HG02885 (cell line): Measurements from ENCODE around the gene PARD3.
"Not testable (repeated sequence)": the region's sequence is repeated elsewhere in the genome, so short reads cannot be mapped to it uniquely, and the experiment has no call there.

Experiments
- ATAC-seq: cut with Tn5 transposase; IDR thresholded peaks from one replicate; pipeline ENCODE4 v1.9.1; 2021; ENCODE audit warnings: mild to moderate bottlenecking; ENCODE audit not compliant: unreplicated experiment, poor library complexity

PARD3 gene

DNA sequence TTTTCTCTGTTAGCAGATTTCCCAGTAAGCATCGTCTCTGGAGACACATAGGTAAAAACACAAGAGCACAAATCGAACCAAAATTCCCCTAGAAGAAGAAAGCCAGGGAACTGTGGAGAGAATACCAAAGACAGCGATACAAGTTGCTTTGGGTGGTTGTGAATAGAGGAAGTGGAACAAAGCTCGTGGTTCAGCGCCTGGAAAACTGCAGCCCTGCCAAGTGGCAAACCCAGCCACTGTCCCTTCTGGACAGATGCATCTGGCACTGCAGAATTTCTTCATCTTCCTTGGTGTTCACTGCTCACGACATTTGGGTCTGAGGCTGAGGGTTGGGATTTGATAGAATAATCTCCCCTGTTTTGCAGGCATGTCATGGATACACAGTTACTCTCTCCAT, 733.8 kb downstream of the PARD3 start:
- no peak for ATAC-seq

DNA sequence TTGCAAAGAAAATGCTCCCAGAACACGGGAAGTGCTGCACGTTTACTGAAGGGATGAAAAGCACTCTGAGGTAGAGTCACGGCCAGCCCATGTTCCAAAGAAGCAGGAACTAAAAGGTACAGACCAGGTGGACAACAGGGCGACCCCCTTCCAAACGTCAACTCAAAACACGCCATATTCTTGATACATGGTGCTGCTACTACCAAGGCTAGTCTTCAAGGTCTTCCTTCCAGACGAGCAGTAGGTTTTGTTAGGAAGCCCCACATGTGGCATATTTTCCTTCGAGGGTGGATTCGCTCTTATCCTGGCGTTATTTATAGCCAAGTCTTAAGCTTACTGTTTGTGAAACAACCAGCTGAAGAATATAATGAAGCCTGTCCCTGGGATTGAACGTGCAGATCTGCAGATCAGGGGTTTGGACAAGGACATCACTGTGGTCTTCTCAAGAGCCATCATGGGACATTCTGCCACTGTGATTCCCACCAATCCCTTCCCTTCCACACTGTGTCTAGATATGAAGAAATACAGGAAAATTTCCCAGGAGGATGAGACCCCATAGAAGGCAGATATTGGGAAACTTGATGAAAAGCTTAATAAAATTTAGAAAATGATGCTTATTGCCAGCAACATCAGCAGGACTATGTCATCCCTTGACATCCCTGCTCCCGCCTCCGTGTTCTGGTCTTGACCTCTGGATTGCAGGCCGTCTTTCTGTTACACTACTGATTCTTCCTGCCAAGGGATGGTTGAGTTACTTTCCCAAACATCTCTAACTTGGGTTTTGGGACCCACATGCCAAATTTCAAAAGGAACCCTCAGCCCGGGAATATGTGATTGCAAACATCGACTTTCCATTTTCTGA, 734.4 kb downstream of the PARD3 start:
- ATAC-seq = no peak

DNA sequence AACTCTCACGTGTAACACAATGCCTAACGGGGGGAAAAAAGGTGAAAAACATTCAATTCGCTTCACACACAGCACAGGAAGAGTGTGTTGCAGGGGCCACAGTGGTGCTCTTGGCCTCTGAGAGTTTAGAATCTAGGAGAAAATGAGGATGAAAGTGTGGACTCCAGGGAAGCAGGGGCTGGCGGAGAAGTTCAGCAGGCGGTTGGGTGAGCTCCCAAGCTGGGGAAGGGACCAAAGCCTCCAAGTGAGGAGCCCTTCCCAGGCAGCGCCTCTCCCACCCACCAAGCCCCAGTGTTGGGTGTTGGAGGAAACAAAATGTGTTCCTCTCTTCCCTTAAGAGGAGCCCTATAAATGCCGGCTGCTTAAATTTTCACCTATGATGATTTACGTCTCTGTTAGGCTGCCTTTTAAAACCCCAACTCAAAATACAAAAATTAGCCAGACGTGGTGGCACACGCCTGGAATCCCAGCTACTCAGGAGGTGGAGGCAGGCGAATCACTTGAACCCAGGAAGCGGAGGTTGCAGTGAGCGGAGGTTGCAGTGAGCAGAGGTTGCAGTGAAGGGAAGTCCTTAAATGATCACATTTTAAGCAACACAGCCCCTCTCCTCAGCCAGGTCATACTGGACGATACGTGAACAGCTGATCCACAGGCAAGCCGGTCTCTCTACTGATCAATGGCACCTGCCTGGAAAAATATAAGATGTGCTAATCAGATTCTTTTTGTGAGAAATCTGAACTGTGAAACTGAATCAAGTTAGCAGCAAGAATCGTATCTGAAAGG, 735.2 kb downstream of the PARD3 start:
- ATAC-seq = no peak

DNA sequence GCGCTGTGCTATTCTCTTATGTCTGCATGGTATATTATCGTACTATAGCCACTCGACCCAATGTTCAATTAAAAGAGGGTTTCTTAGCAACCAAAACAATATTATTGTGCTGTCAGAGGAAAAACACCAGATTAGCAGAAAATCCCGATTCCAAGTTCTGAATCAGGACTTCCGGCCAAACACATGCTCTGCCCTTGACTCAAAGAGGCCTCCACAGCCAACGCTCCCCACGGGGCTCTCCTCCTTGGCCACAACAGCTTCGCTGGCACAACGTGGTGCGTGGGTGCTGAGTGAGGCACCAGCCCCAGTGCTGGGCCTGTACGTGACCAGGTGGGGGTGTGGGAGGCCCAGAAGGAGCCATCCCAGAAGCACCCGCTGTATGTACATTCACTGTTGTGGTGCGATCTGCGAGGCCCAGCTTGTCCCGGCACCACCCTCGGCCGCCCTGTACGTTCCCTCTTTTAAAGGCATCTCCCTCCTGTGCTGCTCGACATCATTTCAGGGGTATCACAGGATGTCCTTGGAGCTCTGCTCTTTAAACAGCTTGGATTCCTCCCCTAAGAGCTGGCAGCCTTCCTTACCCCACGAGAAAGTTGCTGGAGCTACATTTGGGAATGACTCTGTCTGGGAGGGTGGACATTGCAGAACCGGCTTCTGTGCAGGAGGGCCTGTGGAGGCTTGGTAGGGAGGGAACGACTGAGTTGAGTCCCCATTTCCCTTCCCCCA, 736.2 kb downstream of the PARD3 start:
- ATAC-seq = no peak

DNA sequence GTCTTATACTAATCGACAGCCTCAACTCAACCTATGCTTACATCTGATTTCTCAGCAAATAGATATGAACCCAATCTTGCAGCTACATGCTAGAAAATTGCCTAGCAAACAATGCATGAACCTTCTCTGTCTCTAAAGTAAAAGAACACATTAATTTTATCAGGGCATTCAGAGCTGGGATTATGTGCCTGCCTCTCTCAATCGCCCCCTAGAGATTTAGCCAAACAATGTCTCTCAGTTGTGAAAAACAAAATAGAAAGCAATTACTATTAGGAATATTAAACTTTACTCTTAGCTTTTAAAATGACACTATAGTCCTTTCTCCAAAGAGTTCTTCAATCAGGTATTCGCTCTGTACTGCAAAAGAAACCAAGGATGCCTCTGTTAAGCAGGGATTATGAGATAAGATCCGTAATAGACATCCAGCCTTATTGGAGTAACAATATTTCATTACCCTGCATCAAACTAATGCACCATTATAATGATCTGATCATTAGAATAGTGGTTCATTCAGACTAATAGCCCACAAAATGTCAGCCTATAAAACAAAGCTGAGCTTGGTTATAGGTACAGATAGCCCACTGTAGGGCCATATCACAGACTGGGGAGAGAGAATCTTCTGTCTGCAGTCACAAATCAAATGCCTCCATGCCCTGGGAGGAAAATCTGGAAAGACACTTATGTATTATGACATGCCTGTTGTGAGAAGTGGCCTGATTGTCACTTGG, 736.9 kb downstream of the PARD3 start:
- ATAC-seq = no peak

DNA sequence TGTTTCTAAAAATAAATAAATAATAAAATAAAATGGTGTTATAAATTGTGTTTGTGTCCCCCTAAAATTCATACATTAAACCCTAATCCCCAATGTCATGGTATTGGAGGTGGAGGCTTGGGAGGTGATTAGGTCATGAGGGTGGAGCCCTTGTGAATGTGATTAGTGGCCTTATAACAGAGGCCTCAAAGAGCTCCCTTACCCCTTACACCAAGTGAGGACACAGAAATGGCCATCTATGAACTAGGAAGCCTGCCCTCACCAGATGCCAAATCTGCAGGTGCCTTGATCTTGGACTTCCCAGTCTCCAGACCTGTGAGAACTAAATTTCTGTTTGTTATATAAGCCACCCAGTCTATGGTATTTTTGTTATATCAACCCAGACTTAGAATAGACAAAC, 738.7 kb downstream of the PARD3 start:
- ATAC-seq = no peak

DNA sequence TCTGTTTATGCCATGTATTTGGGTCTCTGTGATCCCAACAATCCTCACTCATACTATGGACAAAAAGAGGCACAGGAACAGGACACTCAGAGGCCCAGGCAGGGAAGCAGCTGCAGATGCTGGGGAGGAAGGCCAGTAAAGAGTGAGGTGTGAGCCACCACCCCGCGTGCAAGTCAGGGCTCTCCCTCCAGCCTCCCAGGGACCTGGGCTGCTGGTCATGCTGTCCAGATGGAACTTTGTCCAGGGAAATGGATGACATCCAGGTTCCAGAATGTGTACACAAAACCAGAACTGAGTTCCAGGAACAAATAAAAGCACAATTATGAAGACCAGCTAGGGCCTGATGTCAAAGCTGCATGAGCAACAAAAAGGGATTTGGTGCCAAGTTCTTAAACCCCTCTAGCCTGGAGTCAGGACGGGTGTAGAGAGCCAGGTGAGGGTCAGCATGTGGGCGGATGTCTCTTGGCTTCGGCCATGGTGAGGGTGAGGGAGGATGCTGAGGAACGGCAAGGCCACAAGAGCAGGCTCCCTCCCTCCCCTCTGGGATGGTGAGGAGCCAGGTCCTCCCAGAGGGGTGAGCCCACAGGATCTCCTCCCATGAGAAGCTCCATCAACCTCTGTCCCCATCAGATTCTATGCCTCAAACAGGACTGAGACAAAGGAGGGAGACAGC, 739.7 kb downstream of the PARD3 start:
- no peak for ATAC-seq

DNA sequence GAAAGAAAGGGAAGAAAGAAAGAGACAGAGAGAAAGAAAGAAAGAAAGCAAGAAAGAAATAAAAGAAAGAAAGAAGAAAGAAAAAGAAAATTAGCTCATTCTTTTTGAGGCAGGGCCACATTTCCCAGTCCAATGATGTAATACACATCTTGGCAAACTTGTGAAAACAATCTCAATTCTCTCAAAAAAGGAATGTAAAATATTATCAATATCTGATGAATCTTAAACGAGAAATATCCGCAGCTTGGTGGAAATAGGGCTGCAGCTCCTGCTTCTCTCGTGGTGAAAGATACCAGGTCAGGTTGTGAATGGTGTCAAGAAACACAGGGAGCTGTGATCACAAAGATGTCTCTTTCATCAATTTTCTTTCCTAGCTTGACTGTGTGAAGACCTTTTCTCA, 741.0 kb downstream of the PARD3 start:
- no peak for ATAC-seq

DNA sequence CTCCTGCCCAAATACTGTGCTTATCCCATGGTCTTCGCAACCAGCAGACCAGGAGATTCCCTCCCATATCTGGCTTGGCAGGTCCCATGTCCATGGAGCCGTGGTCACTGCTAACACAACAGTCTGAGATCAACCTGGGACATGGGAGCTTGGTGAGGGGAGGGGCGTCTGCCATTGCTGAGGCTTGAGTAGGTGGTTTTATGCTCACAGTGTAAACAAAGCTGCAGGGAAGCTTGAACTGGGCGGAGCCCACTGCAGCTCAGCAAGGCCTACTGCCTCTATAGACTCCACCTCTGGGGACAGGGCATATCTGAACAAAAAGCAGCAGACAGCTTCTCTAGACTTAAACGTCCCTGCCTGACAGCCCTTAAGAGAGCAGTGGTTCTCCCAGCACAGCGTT, 747.4 kb downstream of the PARD3 start:
- ATAC-seq = not testable (repeated sequence)

DNA sequence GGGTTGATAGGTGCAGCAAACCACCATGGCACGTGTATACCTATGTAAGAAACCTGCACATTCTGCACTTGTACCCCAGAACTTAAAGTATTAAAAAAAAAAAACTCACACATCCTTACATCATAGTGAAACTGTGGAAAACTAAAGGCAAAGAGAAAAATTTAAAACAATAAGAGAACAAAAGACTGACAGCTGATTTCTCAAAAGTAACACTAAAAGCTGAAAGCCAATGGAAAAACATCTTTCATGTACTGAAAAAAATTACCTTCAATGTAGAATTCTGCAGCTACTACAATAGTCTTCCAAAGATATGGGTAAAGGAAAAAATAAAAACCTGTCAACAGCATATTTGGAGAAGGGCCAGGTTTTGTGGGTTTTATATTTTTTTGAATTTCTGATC, 751.5 kb downstream of the PARD3 start:
- ATAC-seq = no peak

DNA sequence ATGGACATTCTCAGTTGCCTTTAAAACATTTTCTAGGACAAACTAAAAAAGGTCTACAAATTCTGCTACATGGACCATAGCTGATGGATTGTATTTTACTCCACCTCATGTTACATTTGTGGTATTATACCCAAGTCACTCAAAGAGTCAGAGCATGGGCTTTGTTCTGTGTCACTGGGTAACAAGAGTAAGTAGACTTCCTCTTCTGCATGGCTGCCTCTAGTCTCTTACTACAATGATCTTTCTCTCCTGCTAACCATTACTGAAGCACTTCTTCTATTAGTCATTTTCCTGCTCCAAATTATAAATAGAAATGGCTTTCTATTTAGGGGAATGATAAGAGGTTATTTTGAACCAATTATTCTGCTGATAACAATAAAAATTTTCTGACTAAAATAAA, 753.3 kb downstream of the PARD3 start:
- ATAC-seq = no peak
